Urothelium cell line (cell line): ENCODE measurements around the gene CRIP2.

Source experiments
- DNase-seq: peaks from one replicate; pipeline ENCODE4 v3.0.0; 2011; ENCODE audit warnings: low spot score, mixed read lengths
- FAIRE-seq: peaks from 2 replicates; lab custom pipeline; 2011; peaks lifted over from hg19 to GRCh38; lab: Jason Lieb, UNC

Gene CRIP2

DNA sequence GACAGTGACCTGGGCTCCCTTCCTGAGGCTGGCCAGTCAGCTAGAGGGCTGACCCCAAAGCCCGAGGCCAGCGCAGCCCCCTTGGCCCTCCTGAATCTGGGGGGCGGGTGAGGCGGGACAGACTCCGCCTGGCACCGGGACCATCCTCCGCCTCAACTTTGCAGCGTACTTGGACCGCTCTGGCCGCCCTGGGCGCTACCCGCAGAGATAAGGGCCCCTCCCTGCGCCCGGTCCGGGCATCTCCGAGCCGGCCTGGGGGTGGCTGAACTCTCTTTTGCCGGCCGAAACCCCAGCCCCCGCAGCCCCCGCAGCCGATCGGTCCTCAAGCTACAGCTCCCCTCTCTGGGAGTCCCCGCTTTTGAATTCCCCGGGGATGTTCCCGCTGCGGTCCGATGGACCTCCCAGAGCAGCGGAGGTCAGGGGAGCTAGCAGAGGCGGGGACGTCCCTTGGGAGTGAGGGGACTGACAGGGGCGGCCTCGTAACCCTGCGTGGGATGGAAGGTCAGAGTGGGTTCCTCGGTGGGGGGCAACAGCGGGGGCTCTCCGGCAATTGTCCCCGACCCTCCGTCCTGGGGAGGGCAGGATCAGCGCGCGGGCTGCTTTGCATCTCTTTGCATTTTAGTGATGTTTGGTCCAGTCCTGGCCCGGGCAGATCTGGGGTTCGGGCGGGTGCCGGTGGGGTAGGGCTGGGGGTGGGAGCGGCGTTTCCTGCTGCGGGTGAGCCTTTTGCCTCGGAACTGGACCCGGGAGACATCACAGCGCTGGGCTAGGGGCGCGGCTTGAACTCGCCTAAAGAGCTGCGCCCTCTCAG is 11.7 kb downstream of the CRIP2 start, which contains the start of gene CRIP1:
Gene CRIP1 (plus strand): TSS at position 724 of the 811 bp plus-strand sequence. CDS start 374 bp downstream, outside the sequence.
- no peak for FAIRE-seq

DNA sequence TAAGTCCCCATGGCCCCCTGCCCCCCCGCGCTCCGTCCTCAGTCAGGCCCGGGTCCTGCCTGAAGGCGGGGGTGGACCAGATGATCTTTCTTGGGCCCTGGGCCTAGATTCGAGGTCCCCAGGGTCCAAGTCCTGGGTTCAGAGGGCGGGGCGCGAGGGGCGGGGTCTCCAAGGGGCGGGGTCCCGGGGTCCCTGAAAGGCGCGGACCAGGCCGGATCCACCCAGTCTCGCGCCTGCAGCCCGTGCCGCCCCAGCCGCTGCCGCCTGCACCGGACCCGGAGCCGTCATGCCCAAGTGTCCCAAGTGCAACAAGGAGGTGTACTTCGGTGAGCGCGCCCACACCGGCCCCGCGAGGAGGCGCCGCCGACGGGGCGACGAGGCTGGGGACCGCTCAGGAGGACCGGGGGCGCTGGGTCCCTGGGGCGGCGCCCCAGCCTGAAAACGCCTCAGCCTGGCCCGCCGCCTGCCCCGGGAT is 12.4 kb downstream of the CRIP2 start:
- FAIRE-seq (no peak), DNase-seq (no peak)

More for the DNA sequence above, 11.7 kb downstream of the CRIP2 start, which contains the start of gene CRIP1:
- no peak for DNase-seq

GRCh38 chr14:105487449-105487985 is 12.9 kb downstream of the CRIP2 start:
- DNase-seq (no peak), FAIRE-seq (no peak)

DNA sequence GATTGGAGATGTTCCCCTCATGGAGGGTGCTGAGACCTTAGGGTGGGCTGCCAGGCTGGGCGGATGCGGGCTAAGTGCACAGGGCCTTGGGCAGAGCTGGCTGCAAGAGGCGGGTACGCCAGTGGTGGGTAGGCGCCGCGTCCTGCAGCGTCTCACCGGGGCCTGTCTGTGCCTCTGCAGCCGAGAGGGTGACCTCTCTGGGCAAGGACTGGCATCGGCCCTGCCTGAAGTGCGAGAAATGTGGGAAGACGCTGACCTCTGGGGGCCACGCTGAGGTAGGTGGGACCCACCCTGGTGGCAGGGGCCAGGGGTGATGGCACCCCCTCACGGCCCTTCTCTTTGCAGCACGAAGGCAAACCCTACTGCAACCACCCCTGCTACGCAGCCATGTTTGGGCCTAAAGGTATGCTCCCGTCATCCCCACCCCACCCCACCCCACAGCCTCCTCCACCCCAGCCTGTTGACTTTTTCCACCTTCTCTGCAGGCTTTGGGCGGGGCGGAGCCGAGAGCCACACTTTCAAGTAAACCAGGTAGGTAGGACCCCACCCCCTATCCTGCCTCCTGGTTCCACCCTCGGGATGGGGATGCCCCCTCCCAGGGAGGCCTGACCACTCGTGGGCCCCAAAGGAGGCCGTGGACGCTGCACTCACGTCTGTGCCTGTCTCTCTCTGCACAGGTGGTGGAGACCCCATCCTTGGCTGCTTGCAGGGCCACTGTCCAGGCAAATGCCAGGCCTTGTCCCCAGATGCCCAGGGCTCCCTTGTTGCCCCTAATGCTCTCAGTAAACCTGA is 13.6 kb downstream of the CRIP2 start:
- no peak for FAIRE-seq

GRCh38 chr14:105488781-105489541 is 14.3 kb downstream of the CRIP2 start:
- FAIRE-seq: no peak
- no peak for DNase-seq

More for the DNA sequence above, 13.6 kb downstream of the CRIP2 start:
- DNase-seq: no peak

DNA sequence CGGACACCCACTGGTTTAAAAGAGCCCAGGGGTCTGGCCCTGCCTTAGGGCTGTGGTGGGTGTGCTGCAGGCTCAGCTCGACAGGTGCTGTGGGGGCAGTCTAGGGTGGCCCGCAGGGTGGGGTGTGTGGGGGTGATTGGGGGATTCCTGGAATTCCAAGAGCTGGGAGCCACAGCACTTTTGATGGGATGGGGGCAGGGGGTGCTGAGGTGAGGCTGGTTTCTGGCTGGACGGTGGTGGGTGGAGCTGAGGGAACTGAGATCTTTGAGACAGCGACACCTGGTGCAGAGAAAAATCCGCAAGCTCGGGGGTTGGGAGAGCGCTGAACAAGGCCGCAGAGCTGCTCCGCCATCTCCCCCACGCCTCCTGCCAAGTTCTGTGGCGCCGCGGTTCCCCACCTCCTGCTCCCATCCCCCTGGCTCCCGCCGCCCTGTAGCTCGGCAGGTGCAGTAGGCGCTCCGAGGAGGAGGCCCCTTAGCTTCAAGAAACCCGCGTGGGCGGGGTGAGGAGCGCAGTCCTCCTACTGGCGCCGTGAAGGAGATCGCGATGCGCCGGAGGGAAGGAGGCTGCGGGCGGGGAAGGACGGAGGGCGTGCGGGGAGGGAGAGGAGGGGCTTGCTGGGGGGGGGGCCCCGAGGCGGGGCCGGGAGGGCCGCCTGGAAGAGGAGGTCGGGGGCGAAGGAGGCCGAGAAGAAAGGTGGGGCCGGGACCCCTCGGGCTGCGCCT is 15.1 kb downstream of the CRIP2 start:
- DNase-seq: peak; percentile 76
- no peak for FAIRE-seq

DNA sequence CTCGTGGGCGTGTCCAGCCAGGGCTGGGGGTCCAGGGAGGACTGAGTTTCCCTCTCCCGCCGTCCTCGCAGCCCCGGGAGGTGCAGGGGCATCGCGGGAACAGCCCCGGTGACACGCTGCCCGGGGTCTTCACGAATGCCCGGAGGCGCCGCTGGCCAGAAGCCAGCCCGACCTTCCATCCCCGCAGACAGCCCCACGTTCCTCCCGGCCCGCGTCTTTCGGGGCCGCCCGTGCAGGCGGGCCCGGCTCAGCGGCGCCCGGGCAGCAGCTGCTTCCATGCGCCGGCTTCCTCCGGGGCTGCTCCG is 15.6 kb downstream of the CRIP2 start:
- DNase-seq (no peak), FAIRE-seq (no peak)

DNA sequence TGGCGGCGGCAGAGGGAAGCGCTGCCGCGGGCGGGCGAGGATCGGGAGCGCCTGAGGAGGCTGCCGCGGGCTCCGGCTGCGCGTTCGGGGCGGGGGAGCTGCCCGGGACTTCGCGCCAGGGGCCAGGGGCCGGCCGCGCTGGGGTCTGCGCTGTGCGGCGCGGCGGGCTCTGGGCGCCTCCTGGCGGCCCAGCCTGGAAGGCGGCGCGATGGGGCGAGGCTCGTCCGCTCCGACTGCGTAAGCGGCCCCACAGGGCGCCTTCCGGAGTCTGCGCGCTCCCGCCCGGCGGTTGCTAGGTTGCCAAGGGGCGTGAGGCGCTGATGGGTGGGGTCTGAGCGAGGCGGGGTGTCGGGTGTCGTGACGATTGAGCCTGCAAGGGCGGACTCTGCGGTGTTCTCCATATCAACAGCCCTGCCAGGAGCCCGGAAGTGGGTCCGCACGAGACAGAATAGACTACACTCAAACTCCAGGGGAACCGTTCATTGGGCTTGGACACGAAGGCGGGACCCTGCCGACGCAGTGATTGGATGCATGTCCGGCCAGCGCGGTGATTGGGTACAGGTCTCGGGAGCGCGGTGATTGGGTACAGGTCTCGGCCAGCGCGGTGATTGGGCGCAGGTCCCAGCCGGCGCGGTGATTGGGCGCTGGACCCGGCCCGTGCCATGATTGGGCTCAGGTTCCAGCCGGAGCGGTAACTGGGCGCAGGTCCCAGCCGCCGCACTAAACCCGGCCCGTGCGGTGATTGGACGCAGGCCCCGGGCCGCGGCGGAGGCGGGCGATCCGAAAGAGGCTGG is 16.1 kb downstream of the CRIP2 start, which contains the start of gene TEDC1:
Gene TEDC1 (plus strand): TSS at position 675 of the 794 bp plus-strand sequence. CDS start 130 bp downstream, outside the sequence.
- FAIRE-seq: peak; percentile 58
- peak; percentile 92 for DNase-seq

DNA sequence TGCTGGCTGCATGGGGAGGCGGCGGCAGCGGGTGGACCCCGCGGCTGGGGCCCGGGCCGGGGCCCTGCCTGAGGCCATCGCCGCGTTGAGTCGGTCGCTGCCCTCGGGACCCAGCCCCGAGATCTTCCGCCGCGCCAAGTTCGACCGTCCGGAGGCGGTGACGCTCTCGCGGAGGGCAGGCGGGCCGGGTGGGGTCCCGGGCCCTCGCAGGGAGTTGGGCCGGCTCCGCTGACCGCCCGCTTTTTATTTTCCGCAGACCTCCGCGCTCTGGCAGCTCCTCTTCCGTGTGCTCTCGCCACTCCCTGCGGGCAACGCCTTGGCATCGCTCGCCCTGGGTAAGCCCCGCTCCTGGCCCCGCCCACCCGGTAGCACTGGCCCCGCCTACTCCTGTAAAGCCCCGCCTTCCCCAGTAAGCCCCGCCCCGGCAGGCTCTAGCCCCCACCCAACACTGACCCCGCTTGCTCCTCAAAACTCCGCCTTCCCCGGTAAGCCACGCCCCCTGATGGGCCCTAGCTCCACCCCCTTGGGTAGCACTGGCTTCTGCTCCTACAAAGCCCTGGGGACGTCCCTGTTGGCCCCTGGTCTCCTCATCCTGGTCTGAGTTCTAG is 16.8 kb downstream of the CRIP2 start:
- FAIRE-seq (no peak), DNase-seq (peak; percentile 79)

GRCh38 chr14:105492031-105492970 is 17.7 kb downstream of the CRIP2 start:
- no peak for FAIRE-seq
- no peak for DNase-seq

- FAIRE-seq: no peak
- DNase-seq: no peak
These were observed 18.6 kb downstream of the CRIP2 start for GRCh38 chr14:105492971-105493871.

DNA sequence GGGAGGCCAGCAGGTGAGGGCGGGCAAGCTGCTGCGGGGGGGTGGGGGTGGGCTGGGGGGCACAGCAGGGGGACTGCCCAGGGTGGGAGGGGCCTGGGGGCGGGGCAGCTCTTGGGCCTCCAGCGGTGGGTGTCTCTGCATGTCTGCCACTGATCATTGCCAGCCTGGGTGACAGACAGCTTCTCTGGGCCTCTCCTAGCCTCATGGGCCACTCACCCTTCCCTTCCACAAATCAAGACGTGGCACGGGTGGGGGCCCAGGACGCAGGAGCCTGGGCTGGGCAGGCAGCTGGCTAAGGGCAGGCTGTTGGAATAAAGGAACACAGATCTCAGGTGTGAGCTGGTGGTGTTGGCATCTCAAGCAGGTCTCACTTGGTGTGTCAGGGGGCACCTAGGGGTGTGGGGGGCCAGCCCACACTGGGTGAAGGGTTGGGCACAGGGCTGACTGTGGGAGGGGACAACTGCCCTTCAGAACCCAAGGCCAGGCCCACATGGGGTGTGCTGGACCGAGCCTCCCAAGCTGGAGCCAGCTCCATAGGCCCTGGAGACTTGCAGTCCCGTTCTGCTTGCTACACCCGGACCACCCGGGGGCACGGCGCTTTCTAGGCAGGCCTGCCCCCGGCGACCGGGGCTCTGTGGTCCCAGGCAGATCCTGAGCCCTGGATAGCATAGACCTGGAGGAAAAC is 19.4 kb downstream of the CRIP2 start:
- DNase-seq (no peak), FAIRE-seq (no peak)

GRCh38 chr14:105494606-105494929 is 19.9 kb downstream of the CRIP2 start:
- no peak for FAIRE-seq
- no peak for DNase-seq

DNA sequence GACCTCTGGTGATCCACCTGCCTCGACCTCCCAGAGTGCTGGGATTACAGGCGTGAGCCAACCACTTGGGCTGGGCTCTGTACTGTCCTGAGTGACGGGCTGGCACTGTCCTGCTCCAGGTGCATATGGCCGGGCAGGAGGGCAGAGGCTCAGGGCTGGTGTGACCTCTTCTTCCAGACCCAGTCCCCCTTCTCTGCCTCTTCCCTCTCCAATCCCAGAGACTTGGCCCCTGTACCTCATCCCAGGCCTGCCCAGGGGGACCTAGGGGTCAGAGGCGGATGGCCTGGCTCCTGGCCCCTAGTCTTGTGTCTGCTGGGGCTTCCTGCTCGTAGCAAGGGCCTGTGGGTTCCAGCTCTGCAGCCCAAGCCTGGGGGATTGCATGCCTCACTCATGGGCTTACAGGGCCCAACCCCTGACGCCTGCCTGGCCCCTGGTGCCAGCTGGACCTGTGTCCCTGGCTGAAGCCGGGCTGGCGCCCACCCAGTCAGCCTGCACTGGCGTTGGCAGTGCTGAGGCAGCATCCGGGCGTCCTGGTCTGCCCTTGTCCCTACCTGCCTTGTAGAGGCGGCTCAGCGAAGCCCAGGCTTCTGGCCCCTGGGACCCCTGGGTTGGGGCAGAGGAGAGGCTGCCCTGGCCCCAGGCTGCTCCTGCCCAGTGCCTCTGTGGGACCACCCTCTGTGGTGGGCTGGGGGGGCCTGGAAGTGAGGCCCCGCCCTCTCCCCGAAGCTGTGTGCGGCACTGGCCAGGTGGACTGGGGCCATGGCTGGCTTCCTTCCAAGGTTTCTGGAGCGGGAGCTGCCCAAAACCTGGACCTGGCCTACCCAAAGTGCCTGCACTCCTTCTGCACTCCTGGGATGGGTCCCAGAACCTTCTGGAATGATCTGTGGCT is 20.7 kb downstream of the CRIP2 start:
- DNase-seq: no peak

More for the DNA sequence above, 20.7 kb downstream of the CRIP2 start:
- no peak for FAIRE-seq
